CD4-positive, alpha-beta memory T cell (primary cell): ENCODE measurements around the gene ASZ1. TPM values are rescaled to one million over a fixed set of nuclear protein-coding genes. Genes with fewer than 3 reads are reported as not detected.

Source experiments
- CTCF ChIA-PET: fragments of 350-600 bp; sonication (Branson Sonifier 250); formaldehyde crosslinking; loops from one replicate; lab custom pipeline; 2021; ENCODE audit warnings: inconsistent platforms; ENCODE audit not compliant: partially characterized antibody; lab: Charles Lee
- POLR2A ChIA-PET: fragments of 350-600 bp; sonication (Branson Sonifier 250); formaldehyde crosslinking; loops from one replicate; lab custom pipeline; 2021; ENCODE audit not compliant: partially characterized antibody; lab: Charles Lee
- DNase-seq, 5 donors: peaks; one replicate each; pipeline versions ENCODE4 v3.0.0 to v3.0.0-alpha.2; 2020 to 2022; ENCODE audit warnings: mixed read lengths in 1 of 5
- H3K27ac ChIP-seq: one replicate; pipeline ENCODE4 v1.7.0; 2013; ENCODE audit warnings: low read depth, low read length
- H3K27me3 ChIP-seq: 2 replicates; pipeline ENCODE4 v1.7.0; 2013; ENCODE audit warnings: mild to moderate bottlenecking, low read length, moderate library complexity; ENCODE audit not compliant: insufficient read depth
- H3K36me3 ChIP-seq: 2 replicates; pipeline ENCODE4 v1.7.0; 2013; ENCODE audit warnings: mild to moderate bottlenecking, low read length, moderate library complexity; ENCODE audit not compliant: insufficient read depth
- H3K4me1 ChIP-seq: 2 replicates; pipeline ENCODE4 v1.7.0; 2013; ENCODE audit warnings: mild to moderate bottlenecking, low read length, moderate library complexity; ENCODE audit not compliant: insufficient read depth
- H3K4me3 ChIP-seq, 2 donors: one replicate each; pipeline ENCODE4 v1.7.0; 2013; ENCODE audit warnings: low read length in 2 of 2, mild to moderate bottlenecking in 1 of 2
- H3K9me3 ChIP-seq, 2 donors: one replicate each; pipeline ENCODE4 v1.7.0; 2013; ENCODE audit warnings: low read length in 2 of 2, control low read depth in 1 of 2; ENCODE audit not compliant: control insufficient read depth in 1 of 2
- H3K27ac Mint-ChIP-seq, 7 donors: one replicate each; pipeline ENCODE4 v1.8.0; 2020 to 2021; ENCODE audit warnings: mixed read lengths in 7 of 7, mild to moderate bottlenecking in 6 of 7, inconsistent platforms in 3 of 7, moderate library complexity in 3 of 7
- H3K27me3 Mint-ChIP-seq, 2 donors: one replicate each; pipeline ENCODE4 v1.8.0; 2020 to 2021; ENCODE audit warnings: mixed read lengths in 2 of 2
- H3K36me3 Mint-ChIP-seq, 2 donors: one replicate each; pipeline ENCODE4 v1.8.0; 2020 to 2021; ENCODE audit warnings: mixed read lengths in 2 of 2, inconsistent platforms in 1 of 2, mild to moderate bottlenecking in 1 of 2
- H3K4me1 Mint-ChIP-seq, 4 donors: one replicate each; pipeline ENCODE4 v1.8.0; 2020 to 2021; ENCODE audit warnings: mixed read lengths in 4 of 4, mild to moderate bottlenecking in 1 of 4
- H3K4me3 Mint-ChIP-seq, 8 donors: one replicate each; pipeline ENCODE4 v1.8.0; 2020 to 2021; ENCODE audit warnings: mixed read lengths in 8 of 8, mild to moderate bottlenecking in 7 of 8, moderate library complexity in 6 of 8, inconsistent platforms in 3 of 8
- H3K9me3 Mint-ChIP-seq, 8 donors: one replicate each; pipeline ENCODE4 v1.8.0; 2020 to 2021; ENCODE audit warnings: mixed read lengths in 8 of 8, mild to moderate bottlenecking in 5 of 8, inconsistent platforms in 3 of 8, moderate library complexity in 1 of 8
- intact Hi-C: fragments of 100-400 bp; cut with micrococcal nuclease; formaldehyde crosslinking; loops from one replicate; pipeline ENCODE4 v1.15.1; 2023
- polyA plus RNA-seq, 2 donors: library from polyadenylated mRNA; unstranded; fragments of 300-500 nt; fragmentation: Illumina TruSeq; gene quantifications; one replicate each; pipeline ENCODE4 v1.2.3, GENCODE V29; 2021
- total RNA-seq, 2 experiments: library from RNA; stranded (reverse); gene quantifications; one replicate each; pipeline ENCODE4 v1.2.3, GENCODE V29; 2021

ASZ1 gene
- total and polyA plus RNA-seq, 4 experiments from 2014 or later: not detected

- H3K9me3 ChIP-seq: no peaks in the 10 kb centered on the region
- H3K27ac ChIP-seq: no peak overlapping the region
- H3K4me1 ChIP-seq: no peaks in the 10 kb centered on the region
- intact Hi-C loops: no loop called here
- H3K4me3 Mint-ChIP-seq: no peak overlapping the region
- no peaks in the 10 kb centered on the region for H3K36me3 ChIP-seq
- no peaks in the 10 kb centered on the region for H3K27me3 ChIP-seq
- no peak overlapping the region for H3K27ac Mint-ChIP-seq
- H3K36me3 Mint-ChIP-seq: no peaks in the 10 kb centered on the region
- CTCF ChIA-PET: no interaction called here
- POLR2A ChIA-PET: no interaction called here
- H3K4me3 ChIP-seq: no peak overlapping the region
- H3K4me1 Mint-ChIP-seq: no peaks in the 10 kb centered on the region
- no peaks in the 10 kb centered on the region for H3K9me3 Mint-ChIP-seq
- DNase-seq: no peak
- no peaks in the 10 kb centered on the region for H3K27me3 Mint-ChIP-seq
Measured at GRCh38 chr7:117401293-117402002, 25.8 kb downstream of the ASZ1 start.

- CTCF ChIA-PET: no interaction called here
- POLR2A ChIA-PET: no interaction called here
- no peak for DNase-seq
Measured at GRCh38 chr7:117399820-117400422, 27.4 kb downstream of the ASZ1 start.

DNA sequence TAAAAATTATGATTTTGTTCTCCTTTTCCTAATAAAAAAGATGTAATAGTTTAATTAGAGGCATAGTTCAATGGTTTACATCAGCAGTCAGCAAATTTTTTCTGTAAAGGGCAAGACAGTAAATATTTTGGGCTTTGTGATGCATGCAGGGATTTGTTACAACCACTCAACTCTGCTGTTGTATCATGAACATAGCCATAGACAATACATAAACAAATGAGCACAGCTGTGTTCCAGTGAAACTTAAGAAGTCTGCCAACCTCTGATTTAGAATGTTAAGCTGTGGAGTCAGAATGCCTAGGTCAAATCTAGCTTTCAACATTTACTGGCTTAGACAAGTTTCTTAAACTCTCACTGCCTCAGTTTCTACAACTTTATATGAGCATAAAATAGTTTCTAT, 31.6 kb downstream of the ASZ1 start:
- H3K9me3 ChIP-seq: no peaks in the 10 kb centered on the region
- no peaks in the 10 kb centered on the region for H3K4me1 ChIP-seq
- Mint-ChIP-seq H3K27me3 (no peaks in the 10 kb centered on the region), H3K36me3 (no peaks in the 10 kb centered on the region), H3K9me3 (peaks cover 0 to 13% (median 5%) of the 10 kb centered on the region in 8 donors), H3K4me3 (no peak overlapping the region), H3K27ac (no peak overlapping the region), H3K4me1 (no peaks in the 10 kb centered on the region)
- no peak overlapping the region for H3K27ac ChIP-seq
- no peak overlapping the region for H3K4me3 ChIP-seq
- CTCF ChIA-PET: no interaction called here
- POLR2A ChIA-PET: no interaction called here
- intact Hi-C loops: no loop called here
- no peaks in the 10 kb centered on the region for H3K27me3 ChIP-seq
- H3K36me3 ChIP-seq: no peaks in the 10 kb centered on the region
- no peak for DNase-seq

More at GRCh38 chr7:117399820-117400422, 27.4 kb downstream of the ASZ1 start:
- Histone ChIP-seq H3K4me1 (no peaks in the 10 kb centered on the region), H3K36me3 (no peaks in the 10 kb centered on the region), H3K4me3 (no peak overlapping the region), H3K9me3 (no peaks in the 10 kb centered on the region), H3K27me3 (no peaks in the 10 kb centered on the region), H3K27ac (no peak overlapping the region)
- no peak overlapping the region for H3K27ac Mint-ChIP-seq
- H3K27me3 Mint-ChIP-seq: no peaks in the 10 kb centered on the region
- no peaks in the 10 kb centered on the region for H3K4me1 Mint-ChIP-seq
- no peaks in the 10 kb centered on the region for H3K9me3 Mint-ChIP-seq
- no peak overlapping the region for H3K4me3 Mint-ChIP-seq
- H3K36me3 Mint-ChIP-seq: no peaks in the 10 kb centered on the region
- intact Hi-C loops: no loop called here

- Histone ChIP-seq H3K9me3 (no peaks in the 10 kb centered on the region), H3K4me1 (no peaks in the 10 kb centered on the region), H3K36me3 (no peaks in the 10 kb centered on the region), H3K27ac (no peak overlapping the region), H3K4me3 (no peak overlapping the region), H3K27me3 (no peaks in the 10 kb centered on the region)
- Mint-ChIP-seq H3K27me3 (no peaks in the 10 kb centered on the region), H3K27ac (no peak overlapping the region), H3K4me3 (no peak overlapping the region), H3K36me3 (no peaks in the 10 kb centered on the region), H3K4me1 (no peaks in the 10 kb centered on the region), H3K9me3 (peaks cover 2 to 26% (median 14%) of the 10 kb centered on the region in 8 donors)
- DNase-seq: no peak
- ChIA-PET POLR2A (no interaction called here), CTCF (no interaction called here)
- intact Hi-C loops: no loop called here
Measured at GRCh38 chr7:117393781-117394180, 33.5 kb downstream of the ASZ1 start.

DNA sequence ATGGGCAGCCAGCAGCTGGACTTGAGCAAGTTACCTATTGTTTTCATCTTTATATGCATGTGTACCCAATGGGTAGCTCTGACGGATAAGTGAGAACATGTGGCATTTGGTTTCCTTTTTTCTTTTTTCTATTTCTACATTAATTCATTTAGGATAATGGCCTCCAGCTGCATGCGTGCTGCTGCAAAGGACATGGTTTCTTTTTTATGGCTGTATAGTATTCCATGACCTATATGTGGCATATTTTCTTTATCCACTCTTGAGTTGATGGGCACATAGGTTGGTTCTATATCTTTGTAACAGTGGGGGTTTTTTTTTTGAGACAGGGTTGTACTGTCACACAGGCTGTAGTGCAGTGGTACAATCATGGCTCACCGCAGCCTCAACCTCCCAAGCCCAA, 37.4 kb downstream of the ASZ1 start:
- no peaks in the 10 kb centered on the region for H3K27me3 Mint-ChIP-seq
- intact Hi-C loops: no loop called here
- POLR2A ChIA-PET: no interaction called here
- H3K4me1 ChIP-seq: no peaks in the 10 kb centered on the region
- CTCF ChIA-PET: no interaction called here
- H3K9me3 Mint-ChIP-seq: peaks cover 8 to 39% (median 20%) of the 10 kb centered on the region in 8 donors
- DNase-seq: no peak
- H3K4me3 Mint-ChIP-seq: no peak overlapping the region
- H3K27me3 ChIP-seq: no peaks in the 10 kb centered on the region
- H3K36me3 Mint-ChIP-seq: no peaks in the 10 kb centered on the region
- no peak overlapping the region for H3K27ac ChIP-seq
- no peak overlapping the region for H3K27ac Mint-ChIP-seq
- H3K4me1 Mint-ChIP-seq: no peaks in the 10 kb centered on the region
- no peaks in the 10 kb centered on the region for H3K9me3 ChIP-seq
- no peak overlapping the region for H3K4me3 ChIP-seq
- no peaks in the 10 kb centered on the region for H3K36me3 ChIP-seq

GRCh38 chr7:117386110-117386706, 41.1 kb downstream of the ASZ1 start:
- Mint-ChIP-seq H3K27me3 (no peaks in the 10 kb centered on the region), H3K4me1 (no peaks in the 10 kb centered on the region), H3K4me3 (no peak overlapping the region), H3K9me3 (peaks cover 8 to 29% (median 16%) of the 10 kb centered on the region in 8 donors), H3K27ac (no peak overlapping the region), H3K36me3 (no peaks in the 10 kb centered on the region)
- intact Hi-C loops: no loop called here
- H3K36me3 ChIP-seq: no peaks in the 10 kb centered on the region
- H3K27ac ChIP-seq: no peak overlapping the region
- POLR2A ChIA-PET: no interaction called here
- no peak overlapping the region for H3K4me3 ChIP-seq
- DNase-seq: no peak
- no peaks in the 10 kb centered on the region for H3K9me3 ChIP-seq
- CTCF ChIA-PET: no interaction called here
- no peaks in the 10 kb centered on the region for H3K4me1 ChIP-seq
- H3K27me3 ChIP-seq: no peaks in the 10 kb centered on the region

DNA sequence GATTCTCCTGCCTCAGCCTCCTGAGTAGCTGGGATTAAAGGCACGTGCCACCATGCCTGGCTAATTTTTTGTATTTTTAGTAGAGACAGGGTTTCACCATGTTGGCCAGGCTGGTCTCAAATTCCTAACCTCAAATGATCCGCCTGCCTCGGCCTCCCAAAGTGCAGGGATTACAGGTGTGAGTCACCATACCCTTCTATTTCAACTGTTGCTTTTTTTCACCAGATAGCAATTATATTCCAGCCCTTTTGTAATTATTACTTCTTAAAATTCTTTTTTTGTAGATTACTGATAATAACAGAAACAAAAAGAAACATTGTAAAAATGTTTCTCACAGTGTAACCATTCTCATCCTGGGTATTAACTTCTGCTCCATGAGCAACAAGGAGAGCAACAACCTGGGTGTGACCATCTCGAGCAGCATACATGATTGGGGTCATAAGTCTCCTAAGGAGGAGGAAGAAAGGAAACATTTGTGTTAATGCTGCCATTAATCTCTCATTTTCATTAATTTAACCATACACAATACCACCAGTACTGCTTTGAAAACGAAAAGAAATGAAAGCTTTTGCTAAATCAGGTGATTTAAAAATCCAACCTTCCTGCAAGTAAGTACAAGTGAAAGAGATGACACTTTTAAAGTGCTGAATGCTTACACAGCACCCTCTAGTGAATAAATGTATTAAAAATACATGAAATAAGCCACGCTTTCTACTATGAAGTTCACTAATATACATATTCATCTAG, 41.8 kb downstream of the ASZ1 start:
- Histone ChIP-seq H3K9me3 (no peaks in the 10 kb centered on the region), H3K27ac (no peak overlapping the region), H3K36me3 (no peaks in the 10 kb centered on the region), H3K4me3 (no peak overlapping the region), H3K4me1 (no peaks in the 10 kb centered on the region), H3K27me3 (no peaks in the 10 kb centered on the region)
- Mint-ChIP-seq H3K27ac (no peak overlapping the region), H3K36me3 (no peaks in the 10 kb centered on the region), H3K4me3 (no peak overlapping the region), H3K4me1 (no peaks in the 10 kb centered on the region), H3K27me3 (no peaks in the 10 kb centered on the region), H3K9me3 (peaks cover 8 to 26% (median 16%) of the 10 kb centered on the region in 8 donors)
- POLR2A ChIA-PET: no interaction called here
- CTCF ChIA-PET: no interaction called here
- no peak for DNase-seq
- intact Hi-C loops: no loop called here
